Testis (tissue), 2 donors: ENCODE data around the gene R3HDM2.

Experiments used
- CTCF ChIP-seq, 3 experiments: fragments of 450-650 bp in 2 of 3; fragments of 200-600 bp in 1 of 3; sonication (generic) in 1 of 3; IDR thresholded peaks; one replicate each; pipeline ENCODE4 v1.5.1; 2016 to 2019; ENCODE audit warnings: antibody characterized with exemption in 3 of 3, mild to moderate bottlenecking in 2 of 3, moderate library complexity in 1 of 3
- POLR2A ChIP-seq: fragments of 450-650 bp; IDR thresholded peaks from one replicate; pipeline ENCODE4 v1.6.1; 2017; ENCODE audit warnings: antibody characterized with exemption, mild to moderate bottlenecking, moderate library complexity

GRCh38 chr12:57255916-57256315 lies 174.9 kb downstream of the R3HDM2 start:
- no peak for TF ChIP-seq CTCF (IDR thresholded peaks at IDR 0.05)
- TF ChIP-seq POLR2A: no peak
